GM12878 (cell line): ENCODE measurements around the gene NAALADL1. TPM values are rescaled to one million over a fixed set of nuclear protein-coding genes. Genes with fewer than 3 reads are reported as not detected.

Experiments
- ATAC-seq: fragments of 200-7000 bp; cut with Tn5 transposase; 3 replicates; pipeline ENCODE4 v1.9.1; 2020; ENCODE audit warnings: mild to moderate bottlenecking, moderate library complexity
- BruUV-seq: library from RNA; stranded (reverse); fragments of 400-500 nt; replicated peaks from 2 replicates; lab custom pipeline; 2021; lab: Mats Ljungman, UMichigan
- CTCF ChIA-PET: fragments of 300-600 bp; sonication (Branson Sonifier 250); formaldehyde crosslinking; extraction: SDS; loops from one replicate; lab custom pipeline; 2021; ENCODE audit warnings: inconsistent platforms; lab: Yijun Ruan, JAX
- POLR2A ChIA-PET: fragments of 350-600 bp; formaldehyde crosslinking; extraction: SDS; loops from one replicate; lab custom pipeline; 2021; ENCODE audit warnings: inconsistent platforms; lab: Charles Lee
- RAD21 ChIA-PET: fragments of 300-600 bp; sonication (Branson Sonifier 250); formaldehyde crosslinking; loops from one replicate; lab custom pipeline; 2023; ENCODE audit warnings: antibody characterized with exemption; ENCODE audit not compliant: unreplicated experiment; lab: Charles Lee
- SMC1A ChIA-PET: fragments of 300-600 bp; sonication (Branson Sonifier 250); formaldehyde crosslinking; loops from one replicate; lab custom pipeline; 2023; ENCODE audit not compliant: unreplicated experiment, uncharacterized antibody; lab: Charles Lee
- DNase-seq: peaks from one replicate; pipeline ENCODE4 v3.0.0-alpha.2; 2011; ENCODE audit warnings: low read depth, low spot score
- FAIRE-seq: peaks from 3 replicates; lab custom pipeline; 2011; peaks lifted over from hg19 to GRCh38; lab: Jason Lieb, UNC
- H2AFZ ChIP-seq: 2 replicates; pipeline ENCODE4 v1.6.0; 2011; ENCODE audit warnings: low read depth, low read length, control low read depth; ENCODE audit not compliant: control insufficient read depth
- H3K27ac ChIP-seq: 2 replicates; pipeline ENCODE4 v1.5.1; 2011; ENCODE audit warnings: control low read depth; ENCODE audit not compliant: control insufficient read depth, insufficient read depth
- H3K27me3 ChIP-seq, 2 experiments: replicated peaks in 1 of 2; 2 replicates each; pipeline versions ENCODE4 v1.6.0 to v1.6.1; 2011; ENCODE audit warnings: low read length in 1 of 2; ENCODE audit not compliant: control insufficient read depth in 2 of 2, insufficient read depth in 2 of 2
- H3K36me3 ChIP-seq, 2 experiments: 2 replicates each; pipeline ENCODE4 v1.5.1; 2011; ENCODE audit warnings: low read length in 1 of 2; ENCODE audit not compliant: control insufficient read depth in 2 of 2, insufficient read depth in 2 of 2
- H3K4me1 ChIP-seq: 2 replicates; pipeline ENCODE4 v1.6.1; 2011; ENCODE audit warnings: mild to moderate bottlenecking, low read length, moderate library complexity, mixed read lengths; ENCODE audit not compliant: control insufficient read depth, insufficient read depth
- H3K4me2 ChIP-seq: 2 replicates; pipeline ENCODE4 v1.6.0; 2011; ENCODE audit warnings: control low read depth; ENCODE audit not compliant: control insufficient read depth, insufficient read depth
- H3K4me3 ChIP-seq: fragments of 200-600 bp; sonication (generic); 2 replicates; pipeline ENCODE4 v1.5.1; 2016
- H3K79me2 ChIP-seq: 2 replicates; pipeline ENCODE4 v1.6.0; 2011; ENCODE audit warnings: low read length; ENCODE audit not compliant: control insufficient read depth, insufficient read depth
- H3K9ac ChIP-seq: 2 replicates; pipeline ENCODE4 v1.8.0; 2011; ENCODE audit warnings: low read length, control low read depth, mixed read lengths; ENCODE audit not compliant: control insufficient read depth, insufficient read depth
- H3K9me3 ChIP-seq: replicated peaks from 3 replicates; pipeline ENCODE4 v1.5.1; 2011; ENCODE audit warnings: mild to moderate bottlenecking, low read length; ENCODE audit not compliant: control insufficient read depth, insufficient read depth
- H4K20me1 ChIP-seq: 2 replicates; pipeline ENCODE4 v1.6.0; 2011; ENCODE audit not compliant: control insufficient read depth, insufficient read depth
- ATF2 ChIP-seq: IDR thresholded peaks from 2 replicates; pipeline ENCODE4 v1.6.1; 2012; ENCODE audit warnings: low read length, inconsistent platforms
- BCL3 ChIP-seq: IDR thresholded peaks from 2 replicates; pipeline ENCODE4 v1.6.1; 2011; ENCODE audit warnings: borderline replicate concordance, low read depth, mild to moderate bottlenecking, moderate library complexity, low read length; ENCODE audit not compliant: insufficient read depth, poor library complexity, severe bottlenecking
- EZH2 ChIP-seq: IDR thresholded peaks from 2 replicates; pipeline ENCODE4 v1.6.1; 2012; ENCODE audit warnings: low read depth, mild to moderate bottlenecking, control low read depth, inconsistent platforms, low read length, borderline replicate concordance; ENCODE audit not compliant: control insufficient read depth
- MTA2 ChIP-seq: fragments of 450-650 bp; IDR thresholded peaks from 2 replicates; pipeline ENCODE4 v1.6.1; 2016; ENCODE audit warnings: low read depth, mild to moderate bottlenecking, moderate library complexity
- NFYB ChIP-seq: IDR thresholded peaks from 2 replicates; pipeline ENCODE4 v1.6.1; 2011; ENCODE audit warnings: low read depth, mild to moderate bottlenecking, low read length, improper control_type of control experiment, moderate library complexity; ENCODE audit not compliant: insufficient read depth
- NKRF ChIP-seq: fragments of 450-650 bp; conservative IDR thresholded peaks from 2 replicates; pipeline ENCODE4 v1.6.1; 2017; ENCODE audit warnings: mild to moderate bottlenecking, moderate library complexity
- PBX3 ChIP-seq: IDR thresholded peaks from 2 replicates; pipeline ENCODE4 v1.6.1; 2011; ENCODE audit warnings: mild to moderate bottlenecking, low read depth, low read length, moderate library complexity; ENCODE audit not compliant: insufficient replicate concordance
- SPI1 ChIP-seq: IDR thresholded peaks from 2 replicates; pipeline ENCODE4 v1.6.1; 2011; ENCODE audit warnings: low read depth, mild to moderate bottlenecking, low read length, moderate library complexity, borderline replicate concordance; ENCODE audit not compliant: insufficient read depth
- STAT3 ChIP-seq: IDR thresholded peaks from 2 replicates; pipeline ENCODE4 v1.6.1; 2011; ENCODE audit warnings: low read depth, low read length, improper control_type of control experiment
- TARDBP ChIP-seq: IDR thresholded peaks from 2 replicates; pipeline ENCODE4 v1.6.1; 2016; ENCODE audit warnings: borderline replicate concordance
- TCF3 ChIP-seq: IDR thresholded peaks from 2 replicates; pipeline ENCODE4 v1.6.1; 2012; ENCODE audit warnings: low read depth, mild to moderate bottlenecking, low read length, borderline replicate concordance; ENCODE audit not compliant: insufficient read depth
- ZNF274 ChIP-seq: IDR thresholded peaks from one replicate; pipeline ENCODE4 v1.8.0; 2011; ENCODE audit not compliant: insufficient read length, insufficient read depth
- ZSCAN29 ChIP-seq: fragments of 450-650 bp; IDR thresholded peaks from 2 replicates; pipeline ENCODE4 v1.6.1; 2017; ENCODE audit warnings: mild to moderate bottlenecking, moderate library complexity
- WGBS: methylation state at CpG from one replicate; pipeline ENCODE4 v1.1.6; 2016; ENCODE audit warnings: low lambda C conversion rate; ENCODE audit not compliant: insufficient replicate concordance, insufficient coverage; ENCODE audit errors: missing lambda C conversion rate; 5-methylcytosine and 5-hydroxymethylcytosine counted together
- in situ Hi-C: fragments of 300-500 bp; cut with MboI; formaldehyde crosslinking; loops from 9 replicates; pipeline ENCODE4 v1.14.3; 2018; ENCODE audit warnings: mixed read lengths
- intact Hi-C: fragments of 100-400 bp; cut with micrococcal nuclease; formaldehyde crosslinking; loops from one replicate; pipeline ENCODE4 v1.14.2; 2022; ENCODE audit not compliant: unreplicated experiment
- polyA plus RNA-seq, 11 experiments: library from polyadenylated mRNA; depleted of rRNA in 4 of 11; unstranded in 6 of 11; stranded (reverse) in 5 of 11; fragments of >200 nt; fragmentation: Nextera tagmentation in 4 of 11; fragmentation: Illumina TruSeq in 1 of 11; extraction: Ambion mirVana in 4 of 11; extraction: Trizol in 1 of 11; gene quantifications; 1 replicate in 1 of 11; 2 replicates in 10 of 11; pipeline versions ENCODE4 v1.2.1 to v1.2.3, GENCODE V29; 2011 to 2016; ENCODE audit warnings: inconsistent platforms in 2 of 11, missing spikeins in 2 of 11, low read depth in 1 of 11
- total RNA-seq, 4 experiments: library from RNA; depleted of rRNA in 3 of 4; stranded (reverse); fragments of >200 nt in 3 of 4; fragmentation: Illumina TruSeq in 1 of 4; extraction: Trizol in 1 of 4; gene quantifications; 2 replicates each; pipeline versions ENCODE4 v1.2.1 to v1.2.3, GENCODE V29; 2013 to 2021

NAALADL1 gene
- total and polyA plus RNA-seq, 10 of the 15 experiments (the other 5 are each of a cell fraction or from before 2014, with no cell fraction given) = 0.77 to 5.5 (median 1.5) TPM

- BruUV-seq = no TSS peak
- ChIA-PET POLR2A (no interaction called here), SMC1A (interaction anchor here (0.6 to 1.3 kb wide), 2 partner anchors 12 to 705 kb away, joined by 3 to 4 read pairs; no protein-coding TSS in a partner anchor), RAD21 (no interaction called here), CTCF (interaction anchor here (1.0 to 3.9 kb wide), 2 partner anchors 14 to 82 kb away, joined by 3 to 20 read pairs; partner anchors contain the start of gene ARL2)
- H3K79me2 ChIP-seq = no peaks in the 10 kb centered on the region
- H3K27me3 ChIP-seq = no peaks in the 10 kb centered on the region
- ATAC-seq = no peak
- WGBS = 17% methylated on average over 1 of the region's 1 CpG
- DNase-seq = no peak
- intact Hi-C loops = no loop called here
- H3K9ac ChIP-seq = no peak overlapping the region
- no peak overlapping the region for H3K27ac ChIP-seq
- H3K4me3 ChIP-seq = no peak overlapping the region
- H3K36me3 ChIP-seq = no peaks in the 10 kb centered on the region
- no peak for FAIRE-seq
- peaks cover 8% of the 10 kb centered on the region for H3K4me1 ChIP-seq
- in situ Hi-C loops = no loop called here
- no peaks in the 10 kb centered on the region for H4K20me1 ChIP-seq
- no peak for TF ChIP-seq TARDBP
- TF ChIP-seq ZSCAN29 = no peak
- TF ChIP-seq ATF2 = no peak
- no peak for TF ChIP-seq NFYB
- TF ChIP-seq EZH2 = no peak
- no peak for TF ChIP-seq STAT3
- TF ChIP-seq BCL3 = no peak
- no peak for TF ChIP-seq NKRF
- no peak for TF ChIP-seq MTA2
- no peak for TF ChIP-seq TCF3
- TF ChIP-seq PBX3 = no peak
- TF ChIP-seq SPI1 = no peak
- TF ChIP-seq ZNF274 = no peak
- no peaks in the 10 kb centered on the region for H3K9me3 ChIP-seq
- no peak overlapping the region for H3K4me2 ChIP-seq
- no peak overlapping the region for H2AFZ ChIP-seq
Measured at GRCh38 chr11:64999478-64999877, 58.9 kb downstream of the NAALADL1 start.
